ENCODE results near the gene ZNF157. TPM values are rescaled to one million over a fixed set of nuclear protein-coding genes. Genes with fewer than 3 reads are reported as not detected.

Gene ZNF157
- total and polyA plus RNA-seq, 2 of the 8 experiments (the other 6 are each of a cell fraction or from before 2014, with no cell fraction given), result 0.67 to 2.2 TPM

DNA sequence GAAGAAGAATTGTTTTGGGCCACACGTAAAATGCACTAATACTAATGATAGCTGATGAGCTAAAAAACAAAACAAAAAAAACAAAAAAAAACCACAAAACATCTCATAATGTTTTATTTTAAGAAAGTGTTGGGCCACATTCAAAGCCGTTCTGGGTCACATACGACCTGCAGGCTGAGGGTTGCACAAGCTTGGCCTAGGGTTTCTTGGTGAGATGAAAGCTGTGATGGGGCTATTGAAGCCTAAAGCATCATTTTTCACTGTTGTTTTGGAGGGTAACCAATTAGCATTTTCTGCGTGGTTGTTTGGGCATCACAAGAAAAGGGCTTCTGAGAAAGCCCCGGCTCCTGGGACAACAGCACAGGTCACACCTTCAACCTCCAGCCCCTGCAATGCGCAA is 42.5 kb upstream of the ZNF157 start:
- H3K27me3 ChIP-seq (replicated peaks in 1 of 4; ENCODE audit: control insufficient read depth in 3 of 4, extremely low read depth in 1 of 4, insufficient read depth in 3 of 4, low read length in 3 of 4), result no peaks in the 10 kb centered on the region
- no peak overlapping the region for H3K4me2 ChIP-seq (ENCODE audit: insufficient read depth in 1 of 2, low read depth in 2 of 2, low read length in 2 of 2)
- no peak overlapping the region for H4K5ac ChIP-seq (ENCODE audit: insufficient read length, low read depth, low read length)
- no peak overlapping the region for H3K9ac ChIP-seq (replicated peaks in 1 of 4; ENCODE audit: extremely low read depth in 1 of 4, low read depth in 3 of 4, low read length in 3 of 4)
- no peak overlapping the region for H2BK20ac ChIP-seq (ENCODE audit: low read length)
- H3K23me2 ChIP-seq (ENCODE audit: low read depth, low read length), result no peaks in the 10 kb centered on the region
- H3K14ac ChIP-seq (ENCODE audit: insufficient read length), result no peak overlapping the region
- H3K79me2 ChIP-seq (ENCODE audit: control insufficient read depth in 1 of 2, insufficient read depth in 2 of 2, low read length in 2 of 2), result no peaks in the 10 kb centered on the region
- no peaks in the 10 kb centered on the region for H3K36me3 ChIP-seq (ENCODE audit: control insufficient read depth in 2 of 4, insufficient read depth in 4 of 4, low read length in 3 of 4)
- H3K9me3 ChIP-seq (ENCODE audit: insufficient read depth in 2 of 2, low read depth in 1 of 2, low read length in 1 of 2), result no peaks in the 10 kb centered on the region
- H4K20me1 ChIP-seq (replicated peaks in 1 of 2; ENCODE audit: control insufficient read depth in 1 of 2, insufficient read depth in 2 of 2, low read length in 2 of 2), result no peaks in the 10 kb centered on the region
- no peak overlapping the region for H4K8ac ChIP-seq (ENCODE audit: extremely low read depth, insufficient read depth, low read length)
- H3K79me1 ChIP-seq (ENCODE audit: low read depth, low read length), result no peaks in the 10 kb centered on the region
- H2BK120ac ChIP-seq (replicated peaks; ENCODE audit: low read depth, low read length), result no peak overlapping the region
- H3K56ac ChIP-seq (replicated peaks; ENCODE audit: insufficient read length, low read depth, low read length), result no peak overlapping the region
- ChIA-PET POLR2A (ENCODE audit: partially characterized antibody) (interaction anchor here (0.6 kb wide), 1 partner anchor 106 kb away, joined by 3 read pairs; no protein-coding TSS in a partner anchor), CTCF (ENCODE audit: partially characterized antibody) (no interaction called here)
- DNase-seq (ENCODE audit: low read depth in 1 of 2, low spot score in 2 of 2), result no peak
- no peak overlapping the region for H3K4me3 ChIP-seq (ENCODE audit: extremely low read depth in 1 of 4, insufficient read depth in 2 of 4, low read depth in 3 of 4, low read length in 4 of 4)
- no peak overlapping the region for H2AFZ ChIP-seq (ENCODE audit: low read length)
- no peak overlapping the region for H4K91ac ChIP-seq (replicated peaks; ENCODE audit: insufficient read length, low read length)
- no peak overlapping the region for H2BK5ac ChIP-seq (ENCODE audit: low read depth, low read length)
- H3K23ac ChIP-seq (ENCODE audit: insufficient read length), result no peak overlapping the region
- FAIRE-seq, result no peak
- no peak overlapping the region for H3K18ac ChIP-seq (ENCODE audit: extremely low read depth, low read length)
- H2BK12ac ChIP-seq (ENCODE audit: low read depth, low read length), result no peak overlapping the region
- no peaks in the 10 kb centered on the region for H3K4me1 ChIP-seq (replicated peaks in 1 of 4; ENCODE audit: control insufficient read depth in 3 of 4, insufficient read depth in 4 of 4, low read length in 3 of 4)
- TF ChIP-seq, protein P1, sequence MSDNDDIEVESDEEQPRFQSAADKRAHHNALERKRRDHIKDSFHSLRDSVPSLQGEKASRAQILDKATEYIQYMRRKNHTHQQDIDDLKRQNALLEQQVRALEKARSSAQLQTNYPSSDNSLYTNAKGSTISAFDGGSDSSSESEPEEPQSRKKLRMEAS (IDR thresholded peaks at IDR 0.05), result no peak
- no peak for TF ChIP-seq SP2 (IDR thresholded peaks at IDR 0.05; ENCODE audit: low read length)
- no peak for TF ChIP-seq KDM5A (IDR thresholded peaks at IDR 0.05; ENCODE audit: low read length)
- no peak for TF ChIP-seq KDM1A (IDR thresholded peaks at IDR 0.05; ENCODE audit: borderline replicate concordance, low read length)
- TF ChIP-seq TAF1 (IDR thresholded peaks at IDR 0.05; ENCODE audit: low read depth, low read length), result no peak
- no peak overlapping the region for H3K4ac ChIP-seq (replicated peaks; ENCODE audit: insufficient read length, low read depth, low read length)
- no peak overlapping the region for H2BK15ac ChIP-seq (ENCODE audit: low read length)
- no peak overlapping the region for H2AK5ac ChIP-seq (ENCODE audit: low read depth, low read length)
- 95% methylated on average over 3 of the region's 6 CpGs; no CpG with 5 or more reads in 1 of the 2 experiments for WGBS, 2 experiments (ENCODE audit: extremely low coverage in 1 of 2, insufficient coverage in 1 of 2, insufficient read length in 1 of 2, insufficient replicate concordance in 2 of 2, low coverage in 1 of 2, low lambda C conversion rate in 2 of 2, missing lambda C conversion rate in 1 of 2)
- no peak overlapping the region for H3K27ac ChIP-seq (ENCODE audit: low read depth, low read length)
